ENCODE data around the gene CX3CR1.

Gene CX3CR1

GRCh38 chr3:39237027-39237426 lies 42.8 kb downstream of the CX3CR1 start:
- TF ChIP-seq POLR2AphosphoS5 (IDR thresholded peaks at IDR 0.05; ENCODE audit: low read depth, low read length) (no peak), TAF1 (IDR thresholded peaks at IDR 0.05; ENCODE audit: borderline replicate concordance, insufficient read depth, low read length) (no peak), SIN3A (IDR thresholded peaks at IDR 0.05; ENCODE audit: borderline replicate concordance, insufficient read depth, low read length) (no peak), REST (IDR thresholded peaks at IDR 0.05; ENCODE audit: insufficient read depth in 1 of 2, low read depth in 2 of 2, low read length in 2 of 2) (no peak)

GRCh38 chr3:39234651-39235050 lies 45.2 kb downstream of the CX3CR1 start:
- no peak for TF ChIP-seq REST (IDR thresholded peaks at IDR 0.05; ENCODE audit: insufficient read depth in 1 of 2, low read depth in 2 of 2, low read length in 2 of 2)
- TF ChIP-seq POLR2AphosphoS5 (IDR thresholded peaks at IDR 0.05; ENCODE audit: low read depth, low read length), result no peak
- TF ChIP-seq TAF1 (IDR thresholded peaks at IDR 0.05; ENCODE audit: borderline replicate concordance, insufficient read depth, low read length), result no peak
- no peak for TF ChIP-seq SIN3A (IDR thresholded peaks at IDR 0.05; ENCODE audit: borderline replicate concordance, insufficient read depth, low read length)
- TF ChIP-seq FOXP2 (optimal IDR thresholded peaks at IDR 0.05; ENCODE audit: borderline replicate concordance, extremely low read depth, extremely low read length, insufficient read depth), result no peak

- no peak for TF ChIP-seq POLR2AphosphoS5 (IDR thresholded peaks at IDR 0.05; ENCODE audit: low read depth, low read length)
- TF ChIP-seq REST (IDR thresholded peaks at IDR 0.05; ENCODE audit: insufficient read depth in 1 of 2, low read depth in 2 of 2, low read length in 2 of 2), result no peak
- TF ChIP-seq FOXP2 (optimal IDR thresholded peaks at IDR 0.05; ENCODE audit: borderline replicate concordance, extremely low read depth, extremely low read length, insufficient read depth), result no peak
- no peak for TF ChIP-seq TAF1 (IDR thresholded peaks at IDR 0.05; ENCODE audit: borderline replicate concordance, insufficient read depth, low read length)
Measured at GRCh38 chr3:39232859-39233258, 47.0 kb downstream of the CX3CR1 start.

- TF ChIP-seq FOXP2 (optimal IDR thresholded peaks at IDR 0.05; ENCODE audit: borderline replicate concordance, extremely low read depth, extremely low read length, insufficient read depth) (no peak), REST (IDR thresholded peaks at IDR 0.05; ENCODE audit: insufficient read depth in 1 of 2, low read depth in 2 of 2, low read length in 2 of 2) (no peak), TAF1 (IDR thresholded peaks at IDR 0.05; ENCODE audit: borderline replicate concordance, insufficient read depth, low read length) (no peak), POLR2AphosphoS5 (IDR thresholded peaks at IDR 0.05; ENCODE audit: low read depth, low read length) (no peak), SIN3A (IDR thresholded peaks at IDR 0.05; ENCODE audit: borderline replicate concordance, insufficient read depth, low read length) (no peak)
Measured at GRCh38 chr3:39230453-39230852, 49.4 kb downstream of the CX3CR1 start.

GRCh38 chr3:39228496-39228895 lies 51.3 kb downstream of the CX3CR1 start:
- no peak for TF ChIP-seq REST (IDR thresholded peaks at IDR 0.05; ENCODE audit: insufficient read depth in 1 of 2, low read depth in 2 of 2, low read length in 2 of 2)
- TF ChIP-seq POLR2AphosphoS5 (IDR thresholded peaks at IDR 0.05; ENCODE audit: low read depth, low read length), result no peak
- TF ChIP-seq TAF1 (IDR thresholded peaks at IDR 0.05; ENCODE audit: borderline replicate concordance, insufficient read depth, low read length), result no peak
- no peak for TF ChIP-seq SIN3A (IDR thresholded peaks at IDR 0.05; ENCODE audit: borderline replicate concordance, insufficient read depth, low read length)
- TF ChIP-seq FOXP2 (optimal IDR thresholded peaks at IDR 0.05; ENCODE audit: borderline replicate concordance, extremely low read depth, extremely low read length, insufficient read depth), result no peak

Data from PFSK-1 (cell line).